GM10847 (cell line): ENCODE results near the gene ABCA6.

Experiments used
- POLR2A ChIP-seq: IDR thresholded peaks from 2 replicates; pipeline ENCODE4 v1.6.1; 2011; ENCODE audit not compliant: insufficient read length; ENCODE audit errors: extremely low read depth

ABCA6 gene

DNA sequence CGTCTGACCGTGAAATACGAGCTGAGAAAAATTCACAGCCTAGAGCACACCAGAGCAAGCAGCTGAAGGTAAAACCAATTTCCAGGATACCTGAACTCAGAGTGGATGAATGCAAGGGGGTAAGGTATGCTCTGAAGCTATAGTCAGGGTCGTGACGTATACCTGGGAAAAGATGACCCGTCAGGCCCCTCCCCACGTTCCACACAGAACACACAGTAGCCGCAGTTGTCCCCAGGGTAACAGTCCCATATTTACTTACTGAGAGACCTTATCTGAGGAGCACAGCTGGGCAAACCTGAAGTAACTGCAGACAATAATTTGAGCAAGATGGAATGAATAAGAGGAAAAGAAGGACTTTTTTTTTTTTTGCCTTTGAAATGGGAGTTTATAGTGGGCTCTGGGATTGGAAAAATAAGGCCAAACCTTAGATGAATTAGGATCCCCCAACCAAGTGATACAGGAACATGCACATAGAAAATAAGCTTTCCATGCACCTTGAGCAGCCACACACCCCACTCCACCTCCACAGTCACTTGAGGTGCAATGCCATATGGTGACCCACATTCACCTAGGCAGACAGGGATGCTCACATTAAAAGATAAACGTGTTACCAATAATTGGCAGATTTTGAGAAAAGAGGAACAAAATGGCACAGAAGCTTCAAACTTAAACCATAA lies 38.0 kb downstream of the ABCA6 start:
- TF ChIP-seq POLR2A, result no peak

DNA sequence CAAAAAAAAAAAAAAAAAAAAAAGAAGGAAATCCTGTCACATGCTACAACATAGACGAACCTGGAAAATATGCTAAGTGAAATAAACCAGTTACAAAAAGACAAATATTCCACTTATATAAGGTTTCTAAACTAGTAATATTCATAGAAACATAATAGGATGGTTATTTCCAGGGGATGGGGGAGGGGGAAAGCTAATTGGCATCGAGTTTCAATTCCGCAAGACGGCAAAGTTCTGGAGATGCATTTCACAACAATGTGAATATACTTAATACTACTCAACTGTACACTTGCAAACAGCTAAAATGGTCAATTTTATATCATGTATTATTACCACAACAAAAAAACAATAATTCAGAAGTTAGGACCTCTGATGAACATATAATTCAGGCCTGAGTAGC lies 43.1 kb downstream of the ABCA6 start:
- no peak for TF ChIP-seq POLR2A

DNA sequence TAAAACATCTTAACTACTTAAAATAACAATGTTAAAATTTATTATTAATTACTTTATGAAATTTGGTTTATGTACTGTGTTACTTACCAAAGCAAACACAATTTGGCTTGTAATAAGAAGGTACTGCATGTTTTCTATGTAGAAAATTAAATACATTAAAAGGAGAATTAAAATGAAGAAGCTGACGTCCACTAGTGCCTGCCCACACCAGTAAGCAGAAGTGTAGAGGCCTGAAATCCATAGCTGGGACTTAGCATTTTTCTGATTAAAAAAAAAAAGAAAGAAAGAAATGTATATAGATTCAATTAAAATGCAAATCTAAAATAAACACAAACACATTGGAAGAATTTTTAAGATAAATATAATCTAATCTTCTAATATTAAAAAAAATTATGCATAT lies 45.2 kb downstream of the ABCA6 start:
- no peak for TF ChIP-seq POLR2A

DNA sequence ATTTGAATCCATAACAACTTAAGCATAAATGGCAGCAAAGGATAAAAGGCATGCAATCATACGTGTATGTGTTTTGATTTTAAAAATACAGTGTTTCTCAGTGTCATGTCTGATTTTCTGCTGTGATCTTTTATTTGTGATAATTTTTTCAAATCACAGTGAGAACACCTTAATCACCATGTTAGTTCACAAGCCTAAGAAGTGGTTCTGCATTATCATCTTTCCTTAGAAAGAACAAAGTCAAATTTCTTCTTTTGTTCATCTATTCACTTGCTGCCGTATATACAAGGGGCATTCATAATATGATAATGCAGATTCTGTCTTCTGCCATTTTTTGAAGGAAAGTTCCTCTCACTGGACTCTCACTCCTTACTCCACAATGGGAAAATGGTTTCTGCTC lies 47.7 kb downstream of the ABCA6 start:
- no peak for TF ChIP-seq POLR2A

DNA sequence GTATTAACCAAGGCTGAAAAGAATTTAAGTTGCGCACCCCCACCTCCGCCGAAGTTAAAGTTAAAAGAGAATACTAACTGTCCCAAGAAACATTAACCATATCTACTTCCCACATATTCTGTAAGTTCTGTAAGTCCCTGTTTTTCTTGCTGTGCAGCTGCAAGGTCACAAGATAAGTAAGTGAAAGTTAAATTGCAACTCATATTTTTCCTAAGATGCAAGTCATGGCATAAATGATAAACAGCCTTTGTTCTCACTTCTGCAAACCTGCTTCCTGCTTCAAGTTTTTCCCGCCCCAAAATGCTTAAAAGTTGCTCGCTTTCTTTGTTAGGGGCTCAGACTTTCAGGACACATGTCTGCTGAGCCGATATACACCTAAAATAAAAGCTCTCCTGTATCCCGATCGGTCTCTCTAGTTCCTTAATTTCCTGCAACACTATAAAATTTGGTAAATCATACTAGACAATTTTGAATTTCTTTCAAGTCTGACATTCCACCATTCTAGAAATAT lies 48.4 kb downstream of the ABCA6 start:
- TF ChIP-seq POLR2A, result no peak

DNA sequence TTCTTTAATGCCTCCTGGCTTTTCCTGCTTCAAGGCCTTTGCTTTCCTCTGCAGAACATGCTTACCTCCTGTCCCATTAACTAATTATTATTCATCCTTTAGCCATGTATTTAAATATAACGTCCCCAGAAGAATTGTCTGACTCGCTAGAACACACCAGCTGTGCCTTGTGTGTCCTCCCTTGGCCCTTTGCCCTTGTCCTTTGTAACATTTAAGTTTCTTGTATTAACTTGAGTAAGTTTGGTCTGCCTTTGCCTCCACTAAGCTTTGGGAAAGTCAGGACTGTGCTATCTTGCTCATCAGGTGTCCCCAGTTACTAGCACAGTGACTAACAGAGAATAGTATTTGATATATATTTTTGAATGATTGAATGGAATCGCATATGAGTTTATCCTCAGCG lies 51.3 kb downstream of the ABCA6 start:
- TF ChIP-seq POLR2A, result no peak

DNA sequence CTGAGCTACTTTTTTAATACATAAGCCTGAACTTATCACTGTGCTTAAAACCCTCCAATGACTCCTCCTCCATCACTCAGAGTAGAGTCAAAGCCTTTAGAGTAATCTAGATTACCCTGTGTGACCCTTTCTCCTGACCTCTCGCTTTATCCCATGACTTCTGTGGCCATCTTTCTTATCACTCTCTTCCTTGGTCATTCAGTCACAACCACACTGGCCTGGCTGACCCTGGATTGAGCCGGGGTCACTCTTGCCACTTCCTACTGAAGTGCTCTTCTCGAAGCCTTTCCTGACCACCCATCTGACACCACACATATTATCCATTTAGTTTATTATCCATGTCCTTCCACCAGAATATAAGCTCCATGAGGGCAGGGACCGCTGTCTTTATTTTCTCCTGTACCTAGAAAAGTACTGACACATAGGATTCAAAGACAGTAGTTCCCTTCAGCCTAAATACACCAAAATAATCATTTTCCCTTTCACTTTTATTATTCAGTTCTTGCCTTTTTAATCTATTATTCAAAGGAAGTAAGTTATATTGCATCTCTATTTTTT lies 53.0 kb downstream of the ABCA6 start:
- no peak for TF ChIP-seq POLR2A

DNA sequence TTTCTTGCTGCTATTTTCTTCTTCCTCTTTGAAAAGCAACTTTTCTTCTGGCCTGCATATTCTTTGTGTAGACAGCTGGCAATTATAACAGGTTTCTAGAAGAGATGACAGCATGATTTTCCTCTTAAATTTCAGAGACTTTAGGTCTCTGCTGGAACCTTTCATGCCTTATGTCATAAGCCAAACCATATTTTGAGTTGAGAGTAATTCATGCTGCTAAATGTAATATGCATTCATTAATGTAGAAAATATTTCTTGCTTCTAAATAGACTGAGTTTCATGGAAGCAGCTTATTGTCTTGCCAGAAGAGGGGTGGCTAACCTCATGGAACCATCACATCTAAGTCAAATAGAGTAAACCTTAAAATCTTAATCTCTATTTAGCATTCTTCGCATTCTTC lies 55.1 kb downstream of the ABCA6 start:
- no peak for TF ChIP-seq POLR2A

DNA sequence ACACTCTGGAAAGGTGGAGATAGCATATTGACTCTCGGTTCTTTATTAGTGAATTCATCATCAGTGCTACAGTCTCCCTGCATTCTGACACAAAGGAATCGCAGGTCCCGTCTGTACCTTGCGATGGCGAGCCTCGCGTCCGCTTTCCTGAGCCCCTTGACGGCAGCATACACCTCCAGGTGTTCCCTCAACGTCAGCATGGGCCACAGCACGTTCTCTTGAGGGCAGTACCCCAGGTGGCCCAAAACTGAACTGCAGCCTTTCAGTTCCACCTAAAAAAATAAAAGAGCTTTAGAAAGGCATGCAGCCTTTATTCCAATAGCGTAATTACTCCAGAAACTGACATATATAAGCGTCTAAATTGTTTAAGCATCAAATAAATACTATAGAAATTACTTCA lies 56.8 kb downstream of the ABCA6 start:
- no peak for TF ChIP-seq POLR2A

DNA sequence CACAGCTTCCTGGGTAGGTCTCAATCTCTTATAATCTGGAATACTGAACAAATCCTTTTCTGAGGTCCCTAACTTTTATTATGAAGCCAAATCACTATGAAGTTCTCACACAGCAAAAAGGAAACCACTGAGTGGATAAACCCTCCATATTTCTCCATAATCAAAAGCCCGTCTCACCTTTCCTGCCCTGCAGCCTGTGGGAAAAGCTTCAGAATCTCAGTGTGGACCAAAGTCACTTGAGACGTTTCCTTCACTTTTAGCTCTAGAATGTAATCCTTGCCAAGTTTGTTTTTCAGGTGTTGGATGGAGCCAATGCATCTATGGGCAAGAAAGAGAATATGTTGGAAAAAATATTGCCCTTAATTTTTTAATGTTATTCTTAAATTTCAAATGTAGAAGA lies 59.0 kb downstream of the ABCA6 start:
- TF ChIP-seq POLR2A, result no peak

DNA sequence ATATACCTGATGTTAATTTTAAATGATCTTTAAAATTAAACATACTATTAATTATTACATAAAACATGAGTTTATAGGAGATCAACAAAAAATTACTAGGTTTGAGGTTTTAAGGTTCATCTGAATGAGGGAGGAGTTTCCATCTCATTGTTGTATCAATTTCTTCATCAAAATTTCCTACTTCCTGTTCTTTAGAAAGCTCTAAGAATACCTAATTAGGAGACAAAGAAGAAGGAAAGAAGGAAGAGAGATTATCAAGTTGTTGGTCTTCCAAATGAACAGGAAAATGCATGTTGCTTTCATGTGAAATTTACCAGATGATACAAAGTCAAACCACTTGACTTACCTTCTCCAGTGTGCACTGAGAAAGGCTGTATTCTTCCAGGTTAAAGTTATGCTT lies 62.8 kb downstream of the ABCA6 start:
- no peak for TF ChIP-seq POLR2A

DNA sequence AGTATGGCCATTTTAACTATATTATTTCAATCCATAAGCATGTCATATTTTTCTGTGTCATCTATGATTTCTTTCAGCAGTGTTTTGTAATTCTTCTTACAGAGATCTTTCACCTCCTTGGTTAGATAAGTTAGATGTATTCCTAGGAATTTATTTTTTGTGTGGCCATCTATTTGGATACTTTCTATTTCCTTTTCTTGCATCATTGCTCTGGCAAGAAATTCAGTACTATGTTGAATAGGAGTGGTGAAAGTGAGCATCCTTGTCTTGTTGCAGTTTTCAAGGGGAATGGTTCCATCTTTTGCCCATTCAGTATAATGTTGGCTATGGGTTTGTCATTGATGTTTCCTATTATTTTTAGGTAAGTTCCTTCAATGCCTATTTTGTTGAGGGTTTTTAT lies 65.9 kb downstream of the ABCA6 start:
- TF ChIP-seq POLR2A, result no peak

DNA sequence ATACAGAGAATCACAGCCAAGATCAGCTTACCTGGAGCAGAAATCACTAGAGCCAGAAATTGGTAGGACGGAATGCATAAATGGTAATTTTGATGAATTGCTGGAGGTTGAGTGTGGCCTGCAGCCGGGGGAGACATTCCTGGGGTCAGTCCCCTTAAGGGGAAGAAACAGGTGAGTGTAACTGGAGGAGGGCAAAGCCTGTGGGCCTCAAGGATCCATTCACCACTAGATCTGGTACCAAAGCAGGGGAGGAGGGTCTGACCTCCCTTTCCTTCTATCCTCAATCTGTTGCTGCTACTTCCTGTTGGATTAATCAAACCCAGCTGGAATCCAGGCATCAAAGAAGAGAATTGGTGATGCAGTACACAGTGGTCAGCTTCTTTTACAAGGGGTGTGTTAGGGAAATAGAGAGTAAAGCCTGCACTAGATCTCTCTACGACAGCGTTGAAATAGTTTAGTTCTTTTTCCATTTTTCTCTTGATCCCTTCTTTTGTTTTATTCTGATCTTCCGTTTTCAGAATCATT lies 72.4 kb downstream of the ABCA6 start:
- no peak for TF ChIP-seq POLR2A

DNA sequence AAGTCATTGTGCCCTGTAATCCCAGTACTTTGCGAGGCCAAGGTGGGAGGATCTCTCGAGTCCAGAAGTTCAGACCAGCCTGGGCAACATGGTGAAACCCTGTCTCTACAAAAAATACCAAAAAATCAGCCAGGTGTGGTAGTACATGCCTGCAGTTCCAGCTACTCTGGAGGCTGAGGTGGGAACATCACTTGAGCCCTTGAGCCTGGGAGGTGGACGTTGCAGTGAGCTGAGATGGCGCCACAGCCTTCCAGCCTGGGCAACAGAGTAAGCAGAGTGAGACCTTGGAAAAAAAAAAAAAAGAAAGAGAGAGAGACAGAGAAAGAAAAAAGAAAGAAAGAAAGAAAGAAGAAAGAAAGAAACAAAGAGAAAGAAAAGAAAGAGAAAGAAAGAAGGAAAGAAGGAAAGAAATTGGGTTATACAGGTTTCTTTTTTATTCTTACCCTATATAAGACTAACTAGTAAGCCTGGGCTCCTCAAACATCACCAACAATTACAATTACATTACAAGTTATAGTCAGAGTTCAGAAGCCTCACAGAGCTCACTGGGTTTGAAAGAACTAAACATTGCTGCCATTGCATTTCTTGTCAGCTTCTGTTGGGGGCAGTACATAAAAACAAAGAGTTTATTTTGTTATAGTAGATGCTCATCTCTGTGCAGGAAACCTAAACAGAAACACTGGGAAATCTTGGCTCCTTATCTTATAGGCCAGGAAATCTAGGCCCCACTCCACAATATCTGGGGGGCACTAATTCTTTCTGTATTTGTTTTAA lies 74.2 kb downstream of the ABCA6 start:
- TF ChIP-seq POLR2A, result no peak

DNA sequence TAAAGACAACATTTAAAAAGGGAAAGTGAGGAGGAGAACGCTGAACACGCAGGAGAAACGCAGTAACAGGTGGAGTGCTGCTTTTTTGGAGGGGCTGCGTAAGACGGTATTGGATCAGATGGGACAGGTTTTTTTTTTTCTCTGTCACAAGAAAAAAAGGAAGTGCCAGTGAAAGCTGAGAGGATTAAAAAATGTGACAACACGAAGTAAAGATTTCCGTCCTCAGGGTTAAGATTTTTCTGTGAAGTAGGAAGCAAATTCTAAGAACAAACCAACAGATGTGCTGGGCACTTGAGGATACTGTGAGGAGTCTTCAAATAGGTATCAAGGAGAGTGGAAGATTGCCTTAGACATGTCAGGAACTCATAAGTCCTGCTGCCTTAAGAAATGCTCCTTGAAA lies 75.2 kb downstream of the ABCA6 start:
- no peak for TF ChIP-seq POLR2A

DNA sequence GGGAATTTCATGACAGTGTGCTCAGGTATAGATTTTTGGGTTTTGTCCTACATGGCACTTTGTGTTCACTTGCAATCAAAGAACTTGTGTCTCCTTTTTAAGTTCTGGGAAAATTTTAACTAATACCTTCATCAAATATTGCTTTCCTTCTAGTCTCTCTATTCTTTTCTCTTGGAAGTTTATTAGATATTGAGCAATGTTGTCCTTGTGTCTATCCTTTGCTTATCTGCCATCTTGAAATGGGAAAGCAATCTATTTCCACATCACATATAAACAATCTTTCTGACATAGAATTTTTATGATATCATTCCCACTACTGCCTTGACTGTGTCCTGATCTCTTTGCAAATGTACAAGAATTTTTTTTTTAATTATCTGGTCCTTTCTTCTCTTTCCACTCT lies 76.6 kb downstream of the ABCA6 start:
- TF ChIP-seq POLR2A, result no peak

DNA sequence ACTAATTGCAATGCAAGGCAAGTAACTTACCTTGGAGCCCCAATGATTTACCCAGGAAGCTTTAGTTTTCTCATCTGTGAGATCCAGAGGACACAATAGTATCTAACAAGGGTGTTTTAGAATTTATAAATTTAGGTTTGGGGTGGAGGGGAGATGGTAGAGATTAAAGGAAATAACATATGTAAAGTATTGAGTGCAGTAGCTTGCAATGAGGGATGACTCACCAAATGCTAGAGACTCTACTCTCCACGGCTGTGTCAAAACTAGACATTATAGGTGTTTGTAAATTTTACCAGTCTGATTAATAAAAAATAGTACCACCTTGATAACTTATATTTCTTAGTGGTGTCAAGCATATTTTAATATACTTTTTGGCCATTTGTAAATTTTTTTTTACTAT lies 77.2 kb downstream of the ABCA6 start:
- TF ChIP-seq POLR2A, result no peak

DNA sequence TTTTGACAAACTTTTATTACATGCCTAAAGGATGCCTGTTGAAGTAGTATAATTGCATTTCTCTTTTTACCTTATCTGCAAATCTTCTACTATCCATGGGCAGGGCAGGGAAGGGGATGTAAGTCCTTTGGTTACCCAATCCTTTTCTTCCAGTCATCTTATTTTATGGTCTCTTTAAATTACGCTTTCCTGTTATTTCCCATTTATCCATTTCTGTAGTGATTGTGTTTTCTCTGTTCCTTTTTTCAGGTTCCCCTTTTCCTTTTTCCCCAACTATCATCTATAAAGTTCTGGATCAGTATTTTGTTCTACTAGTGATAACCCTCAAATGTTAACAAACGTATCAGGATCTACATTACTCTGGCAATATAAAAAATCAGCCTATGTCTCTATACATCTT lies 77.7 kb downstream of the ABCA6 start:
- no peak for TF ChIP-seq POLR2A
